PC-3 (cell line): Measurements from ENCODE around the gene NTN4. TPM values are rescaled to one million over a fixed set of nuclear protein-coding genes. Genes with fewer than 3 reads are reported as not detected.

Experiments
- ATAC-seq: fragments of 200-7000 bp; cut with Tn5 transposase; 2 replicates; pipeline ENCODE4 v1.9.1; 2020; ENCODE audit warnings: mild to moderate bottlenecking, moderate library complexity
- BruUV-seq: library from RNA; stranded (reverse); fragments of 400-500 nt; replicated peaks from 2 replicates; lab custom pipeline; 2021; lab: Mats Ljungman, UMichigan
- CTCF ChIA-PET: fragments of 300-600 bp; sonication (Branson Sonifier 250); formaldehyde crosslinking; loops from one replicate; lab custom pipeline; 2022; ENCODE audit warnings: antibody characterized with exemption; lab: Charles Lee
- POLR2A ChIA-PET: fragments of 300-600 bp; sonication (Branson Sonifier 250); formaldehyde crosslinking; loops from one replicate; lab custom pipeline; 2022; ENCODE audit warnings: antibody characterized with exemption; ENCODE audit not compliant: unreplicated experiment; lab: Charles Lee
- DNase-seq: peaks from one replicate; pipeline ENCODE4 v3.0.0-alpha.2; 2015
- H2AFZ ChIP-seq: fragments of 300-600 bp; sonication (generic); 2 replicates; pipeline ENCODE4 v1.6.0; 2016; ENCODE audit warnings: antibody characterized with exemption, low read length
- H3F3A ChIP-seq: fragments of 300-600 bp; sonication (generic); one replicate; pipeline ENCODE4 v1.6.0; 2017; ENCODE audit warnings: antibody characterized with exemption, low read length, control low read depth, mild to moderate bottlenecking; ENCODE audit not compliant: unreplicated experiment
- H3K27ac ChIP-seq: fragments of 300-600 bp; sonication (generic); 2 replicates; pipeline ENCODE4 v1.5.1; 2016; ENCODE audit warnings: mild to moderate bottlenecking, low read length
- H3K27me3 ChIP-seq: fragments of 300-600 bp; sonication (generic); 2 replicates; pipeline ENCODE4 v1.6.1; 2016; ENCODE audit warnings: low read length, mixed read lengths
- H3K36me3 ChIP-seq: fragments of 300-600 bp; sonication (generic); 2 replicates; pipeline ENCODE4 v1.6.1; 2016; ENCODE audit warnings: low read depth, mixed run types, low read length, mixed read lengths
- H3K4me1 ChIP-seq: fragments of 300-600 bp; sonication (generic); 2 replicates; pipeline ENCODE4 v1.5.1; 2016; ENCODE audit warnings: low read length; ENCODE audit not compliant: insufficient read depth
- H3K4me2 ChIP-seq: fragments of 300-600 bp; sonication (generic); 2 replicates; pipeline ENCODE4 v1.6.0; 2016; ENCODE audit warnings: low read length
- H3K4me3 ChIP-seq: fragments of 300-600 bp; sonication (generic); 2 replicates; pipeline ENCODE4 v1.5.1; 2016; ENCODE audit warnings: mild to moderate bottlenecking, low read length, mixed read lengths
- H3K79me2 ChIP-seq: fragments of 300-600 bp; sonication (generic); 2 replicates; pipeline ENCODE4 v1.6.1; 2017; ENCODE audit warnings: low read length, mixed read lengths
- H3K9ac ChIP-seq: fragments of 300-600 bp; sonication (generic); 2 replicates; pipeline ENCODE4 v1.6.0; 2016; ENCODE audit warnings: mild to moderate bottlenecking, low read length
- H3K9me2 ChIP-seq: fragments of 300-600 bp; sonication (generic); replicated peaks from 2 replicates; pipeline ENCODE4 v1.6.1; 2016; ENCODE audit warnings: mixed run types, low read length, mixed read lengths
- H3K9me3 ChIP-seq: fragments of 300-600 bp; sonication (generic); 2 replicates; pipeline ENCODE4 v1.6.1; 2016; ENCODE audit warnings: low read length, mixed read lengths
- H4K20me1 ChIP-seq: fragments of 300-600 bp; sonication (generic); 2 replicates; pipeline ENCODE4 v1.6.1; 2016; ENCODE audit warnings: low read length, mixed read lengths
- EZH2 ChIP-seq: fragments of 300-600 bp; sonication (generic); IDR thresholded peaks from one replicate; pipeline ENCODE4 v1.6.1; 2017; ENCODE audit warnings: antibody characterized with exemption, mild to moderate bottlenecking, low read length; ENCODE audit not compliant: unreplicated experiment
- EZH2phosphoT487 ChIP-seq: fragments of 300-600 bp; sonication (generic); IDR thresholded peaks from 2 replicates; pipeline ENCODE4 v1.6.1; 2018; ENCODE audit warnings: mild to moderate bottlenecking, antibody characterized with exemption, low read length, borderline replicate concordance
- intact Hi-C: fragments of 100-400 bp; cut with micrococcal nuclease; formaldehyde crosslinking; loops from 2 replicates; pipeline ENCODE4 v1.9.0; 2023
- total RNA-seq: library from RNA; depleted of rRNA; stranded (reverse); fragments of >200 nt; gene quantifications from 2 replicates; pipeline ENCODE4 v1.2.3, GENCODE V29; 2014
- TF ChIP-seq, protein P1 (sequence below): fragments of 300-600 bp; sonication (generic); conservative IDR thresholded peaks from 2 replicates; pipeline ENCODE4 v1.5.1; 2017; ENCODE audit warnings: antibody characterized with exemption, low read depth, mild to moderate bottlenecking, low read length

Gene NTN4
- total RNA-seq, 1 experiment from 2014 or later, result 39.6 TPM

- Histone ChIP-seq H3K27me3 (no peaks in the 10 kb centered on the region), H3K4me1 (peaks cover 20% of the 10 kb centered on the region), H4K20me1 (no peaks in the 10 kb centered on the region), H3K27ac (peak overlapping the region; percentile 78), H3K4me2 (peak overlapping the region; percentile 47), H3K4me3 (no peak overlapping the region), H3K9me2 (no peaks in the 10 kb centered on the region), H3F3A (no peaks in the 10 kb centered on the region), H2AFZ (no peak overlapping the region), H3K9me3 (no peaks in the 10 kb centered on the region), H3K79me2 (no peaks in the 10 kb centered on the region), H3K9ac (0 out of 2 replicates have a peak overlapping the region, but pooled peaks have one; percentile 8), H3K36me3 (peaks cover 11% of the 10 kb centered on the region; the same call in 1 of the 2 replicates)
- no peak for ATAC-seq
- no peak for DNase-seq
- ChIA-PET POLR2A (interaction anchor here (0.5 to 0.6 kb wide), 2 partner anchors 8 to 150 kb away, joined by 3 to 6 read pairs; no protein-coding TSS in a partner anchor), CTCF (no interaction called here)
- no peak for TF ChIP-seq EZH2phosphoT487
- TF ChIP-seq, protein P1, sequence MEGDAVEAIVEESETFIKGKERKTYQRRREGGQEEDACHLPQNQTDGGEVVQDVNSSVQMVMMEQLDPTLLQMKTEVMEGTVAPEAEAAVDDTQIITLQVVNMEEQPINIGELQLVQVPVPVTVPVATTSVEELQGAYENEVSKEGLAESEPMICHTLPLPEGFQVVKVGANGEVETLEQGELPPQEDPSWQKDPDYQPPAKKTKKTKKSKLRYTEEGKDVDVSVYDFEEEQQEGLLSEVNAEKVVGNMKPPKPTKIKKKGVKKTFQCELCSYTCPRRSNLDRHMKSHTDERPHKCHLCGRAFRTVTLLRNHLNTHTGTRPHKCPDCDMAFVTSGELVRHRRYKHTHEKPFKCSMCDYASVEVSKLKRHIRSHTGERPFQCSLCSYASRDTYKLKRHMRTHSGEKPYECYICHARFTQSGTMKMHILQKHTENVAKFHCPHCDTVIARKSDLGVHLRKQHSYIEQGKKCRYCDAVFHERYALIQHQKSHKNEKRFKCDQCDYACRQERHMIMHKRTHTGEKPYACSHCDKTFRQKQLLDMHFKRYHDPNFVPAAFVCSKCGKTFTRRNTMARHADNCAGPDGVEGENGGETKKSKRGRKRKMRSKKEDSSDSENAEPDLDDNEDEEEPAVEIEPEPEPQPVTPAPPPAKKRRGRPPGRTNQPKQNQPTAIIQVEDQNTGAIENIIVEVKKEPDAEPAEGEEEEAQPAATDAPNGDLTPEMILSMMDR, result no peak
- no peak for TF ChIP-seq EZH2
- BruUV-seq, result no TSS peak
- intact Hi-C loops, result no loop called here
Measured at GRCh38 chr12:95717316-95717928, 73.1 kb downstream of the NTN4 start.

GRCh38 chr12:95715177-95715576 is 75.4 kb downstream of the NTN4 start:
- CTCF ChIA-PET, result no interaction called here
- no peak for TF ChIP-seq EZH2
- TF ChIP-seq, protein P1, result no peak
- TF ChIP-seq EZH2phosphoT487, result no peak

GRCh38 chr12:95712269-95712668 is 78.3 kb downstream of the NTN4 start:
- DNase-seq, result no peak
- H3K4me2 ChIP-seq, result no peak overlapping the region
- no peaks in the 10 kb centered on the region for H3K9me3 ChIP-seq
- no peaks in the 10 kb centered on the region for H3F3A ChIP-seq
- POLR2A ChIA-PET, result no interaction called here
- no peak overlapping the region for H3K27ac ChIP-seq
- no peak overlapping the region for H2AFZ ChIP-seq
- intact Hi-C loops, result no loop called here
- no TSS peak for BruUV-seq
- no peaks in the 10 kb centered on the region for H4K20me1 ChIP-seq
- CTCF ChIA-PET, result interaction anchor here (0.6 kb wide), 1 partner anchor 736 kb away, joined by 12 read pairs; no protein-coding TSS in a partner anchor
- H3K4me1 ChIP-seq, result peaks cover 15% of the 10 kb centered on the region
- no peak overlapping the region for H3K4me3 ChIP-seq
- H3K9me2 ChIP-seq, result no peaks in the 10 kb centered on the region
- H3K27me3 ChIP-seq, result no peaks in the 10 kb centered on the region
- TF ChIP-seq, protein P1, result no peak
- TF ChIP-seq EZH2 (no peak), EZH2phosphoT487 (no peak)
- ATAC-seq, result no peak
- no peaks in the 10 kb centered on the region for H3K79me2 ChIP-seq
- no peak overlapping the region for H3K9ac ChIP-seq
- peaks cover 22% of the 10 kb centered on the region; the same call in 1 of the 2 replicates for H3K36me3 ChIP-seq

More at GRCh38 chr12:95715177-95715576, 75.4 kb downstream of the NTN4 start:
- H3K9me3 ChIP-seq, result no peaks in the 10 kb centered on the region
- no peaks in the 10 kb centered on the region for H3K9me2 ChIP-seq
- peaks cover 20% of the 10 kb centered on the region for H3K4me1 ChIP-seq
- no peaks in the 10 kb centered on the region for H3K79me2 ChIP-seq
- H4K20me1 ChIP-seq, result no peaks in the 10 kb centered on the region
- no peak overlapping the region for H2AFZ ChIP-seq
- no TSS peak for BruUV-seq
- peaks cover 19% of the 10 kb centered on the region; the same call in 1 of the 2 replicates for H3K36me3 ChIP-seq
- ATAC-seq (no peak), DNase-seq (no peak)
- H3K9ac ChIP-seq, result no peak overlapping the region
- H3K4me2 ChIP-seq, result no peak overlapping the region
- H3K27me3 ChIP-seq, result no peaks in the 10 kb centered on the region
- intact Hi-C loops, result no loop called here
- POLR2A ChIA-PET, result no interaction called here
- H3K4me3 ChIP-seq, result no peak overlapping the region
- no peaks in the 10 kb centered on the region for H3F3A ChIP-seq
- no peak overlapping the region for H3K27ac ChIP-seq
